HepG2 (cell line): ENCODE data around the gene CD72. TPM values are rescaled to one million over a fixed set of nuclear protein-coding genes. Genes with fewer than 3 reads are reported as not detected.

Experiments
- CBFB ChIP-seq: sonication (generic); formaldehyde crosslinking; IDR thresholded peaks from 2 replicates; pipeline ENCODE4 v1.4.0; 2020; ENCODE audit warnings: missing genetic modification reagents
- FOSL2 ChIP-seq: sonication (generic); formaldehyde crosslinking; IDR thresholded peaks from 2 replicates; pipeline ENCODE4 v1.4.0; 2020; ENCODE audit warnings: missing genetic modification reagents
- FOXK1 ChIP-seq: sonication (generic); formaldehyde crosslinking; IDR thresholded peaks from 2 replicates; pipeline ENCODE4 v1.4.0; 2020; ENCODE audit warnings: low read depth, missing genetic modification reagents, borderline replicate concordance
- KDM2A ChIP-seq: sonication (generic); formaldehyde crosslinking; IDR thresholded peaks from 2 replicates; pipeline ENCODE4 v1.4.0; 2020; ENCODE audit warnings: low read depth, missing genetic modification reagents, borderline replicate concordance
- KLF12 ChIP-seq: sonication (generic); formaldehyde crosslinking; IDR thresholded peaks from 2 replicates; pipeline ENCODE4 v1.4.0; 2020; ENCODE audit warnings: missing genetic modification reagents, borderline replicate concordance
- NFKB2 ChIP-seq: sonication (generic); formaldehyde crosslinking; IDR thresholded peaks from 2 replicates; pipeline ENCODE4 v1.4.0; 2020; ENCODE audit warnings: missing genetic modification reagents, borderline replicate concordance
- PTBP1 ChIP-seq: fragments of 200-400 bp; formaldehyde crosslinking; IDR thresholded peaks from 2 replicates; pipeline ENCODE4 v1.6.1; 2018; ENCODE audit warnings: low read length, low read depth; ENCODE audit not compliant: poor library complexity, severe bottlenecking
- SNAPC2 ChIP-seq: sonication (generic); formaldehyde crosslinking; IDR thresholded peaks from 2 replicates; pipeline ENCODE4 v1.8.1; 2022; ENCODE audit warnings: mild to moderate bottlenecking, missing genetic modification reagents
- SUZ12 ChIP-seq: fragments of 150-350 bp; IDR thresholded peaks from 2 replicates; pipeline ENCODE4 v1.6.1; 2014; ENCODE audit warnings: low read depth, low read length
- TBP ChIP-seq: sonication (generic); formaldehyde crosslinking; IDR thresholded peaks from 2 replicates; pipeline ENCODE4 v1.5.0; 2020; ENCODE audit warnings: missing genetic modification reagents
- ZNF446 ChIP-seq: sonication (generic); formaldehyde crosslinking; IDR thresholded peaks from 2 replicates; pipeline ENCODE4 v1.5.0; 2020; ENCODE audit warnings: mild to moderate bottlenecking, missing genetic modification reagents
- ZNF567 ChIP-seq: sonication (generic); formaldehyde crosslinking; IDR thresholded peaks from 2 replicates; pipeline ENCODE4 v1.8.1; 2023; ENCODE audit warnings: mild to moderate bottlenecking, missing genetic modification reagents, borderline replicate concordance
- ZNF569 ChIP-seq: sonication (generic); formaldehyde crosslinking; IDR thresholded peaks from 2 replicates; pipeline ENCODE4 v1.5.0; 2020; ENCODE audit warnings: mild to moderate bottlenecking, missing genetic modification reagents, moderate library complexity, borderline replicate concordance
- ZNF615 ChIP-seq: sonication (generic); formaldehyde crosslinking; IDR thresholded peaks from 2 replicates; pipeline ENCODE4 v1.5.0; 2020; ENCODE audit warnings: mild to moderate bottlenecking, missing genetic modification reagents, borderline replicate concordance
- ZNF619 ChIP-seq: sonication (generic); formaldehyde crosslinking; IDR thresholded peaks from 2 replicates; pipeline ENCODE4 v1.4.0; 2020; ENCODE audit warnings: mild to moderate bottlenecking, missing genetic modification reagents
- ZNF670 ChIP-seq: sonication (generic); formaldehyde crosslinking; IDR thresholded peaks from 2 replicates; pipeline ENCODE4 v1.8.0; 2022; ENCODE audit warnings: mild to moderate bottlenecking, missing genetic modification reagents, borderline replicate concordance
- ZNF790 ChIP-seq: sonication (generic); formaldehyde crosslinking; IDR thresholded peaks from 2 replicates; pipeline ENCODE4 v1.8.0; 2022; ENCODE audit warnings: missing genetic modification reagents, mild to moderate bottlenecking, borderline replicate concordance
- ZNF816 ChIP-seq: sonication (generic); formaldehyde crosslinking; IDR thresholded peaks from 2 replicates; pipeline ENCODE4 v1.8.0; 2022; ENCODE audit warnings: missing genetic modification reagents, mild to moderate bottlenecking, borderline replicate concordance
- ZNF891 ChIP-seq: sonication (generic); formaldehyde crosslinking; IDR thresholded peaks from 2 replicates; pipeline ENCODE4 v1.5.0; 2020; ENCODE audit warnings: mild to moderate bottlenecking, missing genetic modification reagents
- polyA plus RNA-seq, 8 experiments: library from polyadenylated mRNA; depleted of rRNA in 3 of 8; stranded (reverse) in 7 of 8; unstranded in 1 of 8; fragments of >200 nt; fragmentation: Illumina TruSeq in 4 of 8; extraction: Trizol in 4 of 8; gene quantifications; 2 replicates each; pipeline versions ENCODE4 v1.2.1 to v1.2.3, GENCODE V29; 2011 to 2016; ENCODE audit warnings: low read depth in 4 of 8, missing spikeins in 1 of 8, mixed read lengths in 1 of 8; ENCODE audit not compliant: insufficient read depth in 1 of 8
- total RNA-seq, 5 experiments: library from RNA; depleted of rRNA; stranded (reverse); fragments of >200 nt; fragmentation: Illumina TruSeq; extraction: Trizol; gene quantifications; 2 replicates each; pipeline ENCODE4 v1.2.3, GENCODE V29; 2016; ENCODE audit warnings: low read depth in 1 of 5
- TF ChIP-seq, protein P1 (sequence below): sonication (generic); formaldehyde crosslinking; IDR thresholded peaks from 2 replicates; pipeline ENCODE4 v1.8.0; 2022; ENCODE audit warnings: mild to moderate bottlenecking, missing genetic modification reagents, moderate library complexity
- TF ChIP-seq, protein P2 (sequence below): sonication (generic); formaldehyde crosslinking; conservative IDR thresholded peaks from 2 replicates; pipeline ENCODE4 v1.4.0; 2020; ENCODE audit warnings: missing genetic modification reagents
- TF ChIP-seq, protein P3 (sequence below): IDR thresholded peaks from 2 replicates; pipeline ENCODE4 v1.6.1; 2012; ENCODE audit warnings: inconsistent platforms
- TF ChIP-seq, protein P4 (sequence below): sonication (generic); formaldehyde crosslinking; IDR thresholded peaks from 2 replicates; pipeline ENCODE4 v1.8.0; 2022; ENCODE audit warnings: mild to moderate bottlenecking, missing genetic modification reagents
- TF ChIP-seq, protein P5 (sequence below): sonication (generic); formaldehyde crosslinking; IDR thresholded peaks from 2 replicates; pipeline ENCODE4 v1.4.0; 2020; ENCODE audit warnings: missing genetic modification reagents

CD72 gene
- total and polyA plus RNA-seq, 2 of the 13 experiments (the other 11 are each of a cell fraction or from before 2014, with no cell fraction given): 0.18 to 1.1 TPM

DNA sequence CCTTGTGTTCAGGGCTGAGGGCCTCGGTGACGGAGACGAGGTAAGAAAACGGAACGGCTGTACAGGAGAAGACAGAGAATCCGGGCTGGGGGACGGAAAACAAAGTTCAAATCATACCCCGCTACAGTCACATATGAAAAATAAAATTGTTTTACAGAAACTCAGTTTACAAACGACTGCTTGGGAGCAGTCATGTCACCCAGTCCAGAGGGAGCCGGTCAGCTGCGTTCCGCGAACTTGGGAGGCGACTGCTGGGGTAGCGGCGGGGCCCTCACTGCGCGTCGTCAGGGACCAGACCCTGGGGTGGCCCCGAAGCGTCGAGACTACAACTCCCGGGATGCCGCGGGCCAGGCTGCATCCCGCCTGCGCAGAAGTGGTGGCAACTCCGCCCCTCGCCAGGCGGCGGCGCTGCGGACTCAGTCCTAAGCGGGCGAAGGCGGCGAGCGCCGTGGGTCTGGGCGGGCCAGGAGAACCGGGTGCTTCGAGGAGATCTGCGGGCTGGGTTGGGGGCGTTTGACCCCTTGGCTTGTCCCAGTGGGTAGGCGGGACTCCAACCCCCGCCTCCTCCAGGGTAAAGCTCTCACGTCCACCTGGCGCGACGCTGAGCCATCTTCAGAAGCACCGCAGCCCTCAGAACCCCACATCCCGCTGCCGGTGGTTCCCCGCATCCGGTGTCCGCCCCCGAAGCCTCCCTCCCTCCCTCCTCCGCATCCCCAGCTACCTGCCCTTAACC, 28.5 kb upstream of the CD72 start (continued):
- TF ChIP-seq FOXK1: peak; percentile 46; the same call in 1 of the 2 replicates
- TF ChIP-seq, protein P1, sequence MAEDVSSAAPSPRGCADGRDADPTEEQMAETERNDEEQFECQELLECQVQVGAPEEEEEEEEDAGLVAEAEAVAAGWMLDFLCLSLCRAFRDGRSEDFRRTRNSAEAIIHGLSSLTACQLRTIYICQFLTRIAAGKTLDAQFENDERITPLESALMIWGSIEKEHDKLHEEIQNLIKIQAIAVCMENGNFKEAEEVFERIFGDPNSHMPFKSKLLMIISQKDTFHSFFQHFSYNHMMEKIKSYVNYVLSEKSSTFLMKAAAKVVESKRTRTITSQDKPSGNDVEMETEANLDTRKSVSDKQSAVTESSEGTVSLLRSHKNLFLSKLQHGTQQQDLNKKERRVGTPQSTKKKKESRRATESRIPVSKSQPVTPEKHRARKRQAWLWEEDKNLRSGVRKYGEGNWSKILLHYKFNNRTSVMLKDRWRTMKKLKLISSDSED (CRISPR knock-in tag): no peak
- TF ChIP-seq, protein P2, sequence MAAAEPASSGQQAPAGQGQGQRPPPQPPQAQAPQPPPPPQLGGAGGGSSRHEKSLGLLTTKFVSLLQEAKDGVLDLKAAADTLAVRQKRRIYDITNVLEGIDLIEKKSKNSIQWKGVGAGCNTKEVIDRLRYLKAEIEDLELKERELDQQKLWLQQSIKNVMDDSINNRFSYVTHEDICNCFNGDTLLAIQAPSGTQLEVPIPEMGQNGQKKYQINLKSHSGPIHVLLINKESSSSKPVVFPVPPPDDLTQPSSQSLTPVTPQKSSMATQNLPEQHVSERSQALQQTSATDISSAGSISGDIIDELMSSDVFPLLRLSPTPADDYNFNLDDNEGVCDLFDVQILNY (CRISPR knock-in tag): 0 out of 2 replicates have a peak, but pooled peaks have one; percentile 22
- TF ChIP-seq, protein P3, sequence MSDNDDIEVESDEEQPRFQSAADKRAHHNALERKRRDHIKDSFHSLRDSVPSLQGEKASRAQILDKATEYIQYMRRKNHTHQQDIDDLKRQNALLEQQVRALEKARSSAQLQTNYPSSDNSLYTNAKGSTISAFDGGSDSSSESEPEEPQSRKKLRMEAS: peak; percentile 69; the same call in 1 of the 2 replicates
- no peak for TF ChIP-seq ZNF615
- TF ChIP-seq ZNF619 (CRISPR knock-in tag): peak; percentile 27; the same call in 1 of the 2 replicates
- 0 out of 2 replicates have a peak, but pooled peaks have one; percentile 23 for TF ChIP-seq ZNF446 (CRISPR knock-in tag)
- TF ChIP-seq, protein P4, sequence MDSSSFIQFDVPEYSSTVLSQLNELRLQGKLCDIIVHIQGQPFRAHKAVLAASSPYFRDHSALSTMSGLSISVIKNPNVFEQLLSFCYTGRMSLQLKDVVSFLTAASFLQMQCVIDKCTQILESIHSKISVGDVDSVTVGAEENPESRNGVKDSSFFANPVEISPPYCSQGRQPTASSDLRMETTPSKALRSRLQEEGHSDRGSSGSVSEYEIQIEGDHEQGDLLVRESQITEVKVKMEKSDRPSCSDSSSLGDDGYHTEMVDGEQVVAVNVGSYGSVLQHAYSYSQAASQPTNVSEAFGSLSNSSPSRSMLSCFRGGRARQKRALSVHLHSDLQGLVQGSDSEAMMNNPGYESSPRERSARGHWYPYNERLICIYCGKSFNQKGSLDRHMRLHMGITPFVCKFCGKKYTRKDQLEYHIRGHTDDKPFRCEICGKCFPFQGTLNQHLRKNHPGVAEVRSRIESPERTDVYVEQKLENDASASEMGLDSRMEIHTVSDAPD (CRISPR knock-in tag): no peak
- peak; percentile 28; the same call in 1 of the 2 replicates for TF ChIP-seq FOSL2 (CRISPR knock-in tag)
- peak; percentile 70; the same call in 1 of the 2 replicates for TF ChIP-seq ZNF670 (CRISPR knock-in tag)
- TF ChIP-seq, protein P5, sequence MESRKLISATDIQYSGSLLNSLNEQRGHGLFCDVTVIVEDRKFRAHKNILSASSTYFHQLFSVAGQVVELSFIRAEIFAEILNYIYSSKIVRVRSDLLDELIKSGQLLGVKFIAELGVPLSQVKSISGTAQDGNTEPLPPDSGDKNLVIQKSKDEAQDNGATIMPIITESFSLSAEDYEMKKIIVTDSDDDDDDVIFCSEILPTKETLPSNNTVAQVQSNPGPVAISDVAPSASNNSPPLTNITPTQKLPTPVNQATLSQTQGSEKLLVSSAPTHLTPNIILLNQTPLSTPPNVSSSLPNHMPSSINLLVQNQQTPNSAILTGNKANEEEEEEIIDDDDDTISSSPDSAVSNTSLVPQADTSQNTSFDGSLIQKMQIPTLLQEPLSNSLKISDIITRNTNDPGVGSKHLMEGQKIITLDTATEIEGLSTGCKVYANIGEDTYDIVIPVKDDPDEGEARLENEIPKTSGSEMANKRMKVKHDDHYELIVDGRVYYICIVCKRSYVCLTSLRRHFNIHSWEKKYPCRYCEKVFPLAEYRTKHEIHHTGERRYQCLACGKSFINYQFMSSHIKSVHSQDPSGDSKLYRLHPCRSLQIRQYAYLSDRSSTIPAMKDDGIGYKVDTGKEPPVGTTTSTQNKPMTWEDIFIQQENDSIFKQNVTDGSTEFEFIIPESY (CRISPR knock-in tag): 0 out of 2 replicates have a peak, but pooled peaks have one; percentile 48
- TF ChIP-seq TBP (CRISPR knock-in tag): no peak
- peak; percentile 56; the same call in 1 of the 2 replicates for TF ChIP-seq ZNF891 (CRISPR knock-in tag)
- TF ChIP-seq ZNF569 (CRISPR knock-in tag): no peak
- TF ChIP-seq ZNF790: 0 out of 2 replicates have a peak, but pooled peaks have one; percentile 62
- TF ChIP-seq SUZ12: peak; percentile 73
- peak; percentile 86; the same call in 1 of the 2 replicates for TF ChIP-seq KDM2A (CRISPR knock-in tag)
- TF ChIP-seq NFKB2 (CRISPR knock-in tag): peak; percentile 28; the same call in 1 of the 2 replicates
- TF ChIP-seq CBFB (CRISPR knock-in tag): peak; percentile 75; the same call in 1 of the 2 replicates
- TF ChIP-seq SNAPC2 (CRISPR knock-in tag): peak; percentile 84; the same call in 1 of the 2 replicates
- 0 out of 2 replicates have a peak, but pooled peaks have one; percentile 60 for TF ChIP-seq ZNF816 (CRISPR knock-in tag)
- no peak for TF ChIP-seq KLF12 (CRISPR knock-in tag)
- TF ChIP-seq ZNF567 (CRISPR knock-in tag): 0 out of 2 replicates have a peak, but pooled peaks have one; percentile 36
- TF ChIP-seq PTBP1: no peak
